DLD1 (cell line): Measurements from ENCODE around the gene PTPRC.

ENCODE experiments used
- in situ Hi-C: cut with HindIII; loops from 2 replicates; pipeline ENCODE4 v1.10.0; 2017; ENCODE audit warnings: low sequenced_read_pairs

The PTPRC gene

DNA sequence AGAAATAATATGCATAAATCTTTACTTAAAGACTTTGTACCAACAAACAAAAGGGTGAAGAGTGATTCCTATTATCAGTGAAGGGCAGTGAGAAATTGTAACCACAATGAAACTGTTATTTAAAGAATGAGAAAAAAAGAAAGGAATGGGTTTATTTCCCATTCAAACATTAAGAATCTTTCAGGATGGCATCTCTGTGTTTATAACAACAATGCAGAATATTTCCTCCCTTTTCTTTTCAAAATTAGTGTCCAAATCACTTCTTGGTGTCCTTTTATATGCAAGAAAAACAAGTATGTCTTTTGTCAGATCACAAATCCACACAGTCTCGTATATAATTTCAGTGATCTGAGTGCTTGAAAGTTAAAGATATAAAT is 61.2 kb downstream of the PTPRC start:
- in situ Hi-C loops: no loop called here

DNA sequence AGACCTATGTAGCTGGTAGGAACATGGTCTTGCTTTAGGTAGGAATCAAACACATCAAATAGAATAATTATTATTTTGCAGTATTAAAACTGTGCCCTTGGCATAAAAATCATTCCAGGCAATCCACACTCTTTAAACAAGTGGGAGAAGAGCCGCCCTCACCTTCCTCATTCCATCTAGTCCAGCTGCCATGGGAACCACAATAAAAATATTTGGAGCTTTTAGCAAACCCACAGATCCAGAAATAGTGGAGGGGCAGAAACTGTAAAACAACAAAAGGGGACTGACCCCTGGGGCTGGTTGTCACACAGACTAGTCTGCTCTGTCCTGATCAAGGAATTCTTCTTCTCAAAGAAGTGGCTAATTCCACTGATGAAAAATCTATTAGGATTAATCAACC is 61.6 kb downstream of the PTPRC start:
- in situ Hi-C loops: no loop called here

DNA sequence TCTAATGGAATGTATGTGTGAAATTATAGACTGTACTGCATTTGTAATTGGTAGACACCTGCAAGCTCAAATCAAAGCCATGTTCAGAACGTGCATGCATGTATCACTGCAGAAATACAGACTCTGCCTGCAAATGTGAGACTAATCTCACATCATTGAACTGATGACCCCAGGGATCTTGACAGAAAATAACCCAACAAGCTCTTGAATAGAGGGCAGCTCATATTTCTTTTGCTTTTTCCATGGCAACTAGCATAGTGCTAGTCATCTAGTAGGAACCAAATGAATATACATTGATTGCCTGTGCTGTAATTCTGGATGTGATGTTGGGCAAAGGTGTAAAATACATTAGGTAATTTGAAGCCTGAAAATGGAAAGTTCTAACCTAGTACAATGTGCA is 62.4 kb downstream of the PTPRC start:
- in situ Hi-C loops: no loop called here

- in situ Hi-C loops: no loop called here
Measured at GRCh38 chr1:198701766-198702539, 63.1 kb downstream of the PTPRC start.

- in situ Hi-C loops: no loop called here
Measured at GRCh38 chr1:198708761-198709525, 70.1 kb downstream of the PTPRC start.

DNA sequence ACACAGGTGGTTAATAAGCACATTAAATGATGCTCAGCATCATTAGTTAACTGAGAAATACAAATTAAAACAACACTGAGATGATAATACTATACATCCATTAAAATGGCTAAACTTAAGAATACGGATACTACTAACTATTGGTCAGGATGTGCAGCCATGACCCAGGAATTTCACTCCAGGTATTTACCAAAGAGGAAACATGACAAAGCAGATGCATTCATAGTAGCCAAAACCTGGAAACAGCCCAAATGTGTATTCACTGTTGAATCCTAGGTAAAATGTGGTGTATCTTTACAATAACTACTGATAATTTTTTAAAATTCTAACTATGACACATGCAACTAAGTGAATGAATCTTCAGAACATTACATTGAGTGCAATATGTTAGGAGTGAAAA is 73.0 kb downstream of the PTPRC start:
- in situ Hi-C loops: no loop called here

DNA sequence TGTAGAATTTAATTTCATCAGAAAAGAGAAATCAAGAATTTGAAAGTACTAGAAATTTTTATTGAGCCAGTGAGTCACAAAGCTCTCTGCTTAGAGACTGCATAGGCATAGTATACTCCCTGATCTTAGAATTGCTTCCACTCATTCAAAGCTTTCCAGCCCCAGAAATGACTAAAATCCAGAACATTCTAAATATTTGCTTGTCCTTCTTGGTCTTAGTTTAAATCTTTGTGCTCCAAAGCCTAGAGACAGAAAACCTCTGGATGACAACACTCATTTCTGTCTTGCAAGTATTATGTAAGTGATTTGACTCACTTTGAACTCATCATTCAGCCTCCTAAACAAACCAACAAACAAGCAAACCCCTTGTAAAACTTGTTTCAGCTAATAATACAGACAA is 74.2 kb downstream of the PTPRC start:
- in situ Hi-C loops: no loop called here

DNA sequence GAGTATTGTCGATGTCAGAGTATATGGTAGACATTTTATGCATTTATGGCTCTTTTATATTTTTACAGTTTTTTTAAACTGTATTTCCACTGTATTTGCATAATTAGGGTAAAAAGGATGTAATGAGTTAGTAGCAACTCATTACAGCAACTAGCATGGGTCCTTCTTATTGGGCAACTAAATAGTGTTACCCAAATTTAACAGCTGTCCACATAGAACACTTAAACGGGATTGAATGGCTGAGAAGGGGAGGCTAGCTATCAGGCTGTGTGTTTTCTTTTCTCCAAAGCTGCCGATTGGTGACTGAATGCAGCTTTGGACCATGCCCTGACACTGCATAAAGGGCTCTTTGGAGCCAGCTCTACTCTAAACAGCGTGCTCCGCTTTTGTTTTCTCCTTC is 75.4 kb downstream of the PTPRC start:
- in situ Hi-C loops: no loop called here

GRCh38 chr1:198716051-198716450 is 77.2 kb downstream of the PTPRC start:
- in situ Hi-C loops: no loop called here

DNA sequence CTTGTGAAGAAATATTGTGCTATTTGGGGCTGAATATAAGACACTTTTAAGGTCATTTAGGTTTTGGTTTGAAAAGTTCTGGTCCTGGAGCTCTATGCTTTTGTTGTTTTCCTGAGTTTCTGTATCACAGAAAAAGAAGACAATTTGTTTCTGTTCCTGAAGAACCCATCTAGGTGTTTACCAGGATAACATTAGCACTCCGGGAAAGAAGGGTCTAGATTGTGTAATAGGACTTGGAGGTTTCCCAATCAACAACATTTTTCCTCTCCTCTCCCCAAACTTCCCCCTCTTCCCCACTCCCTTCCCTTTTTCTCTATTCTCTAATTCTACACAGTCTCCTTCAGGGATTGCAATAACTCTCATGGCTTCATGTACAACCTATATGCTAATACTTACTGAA is 78.7 kb downstream of the PTPRC start:
- in situ Hi-C loops: no loop called here

DNA sequence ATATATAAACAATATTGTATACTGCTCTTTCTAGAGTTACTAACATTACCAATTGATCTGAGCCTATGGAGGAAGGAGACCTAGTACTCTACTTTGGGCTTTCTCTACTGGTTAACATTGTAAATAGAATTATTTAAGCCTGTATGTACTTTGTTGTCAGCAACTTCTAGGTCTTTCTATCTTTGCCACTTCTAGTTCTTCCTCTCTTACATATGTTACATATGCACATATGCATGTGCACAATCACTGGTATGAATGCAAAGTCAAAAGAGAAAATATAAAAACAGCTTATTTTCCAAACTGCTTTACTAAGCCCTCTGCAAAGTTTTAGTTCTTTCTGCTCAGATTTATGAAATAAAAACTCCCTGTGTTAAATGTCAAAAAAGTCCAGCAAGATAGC is 84.3 kb downstream of the PTPRC start:
- in situ Hi-C loops: no loop called here

- in situ Hi-C loops: no loop called here
Measured at GRCh38 chr1:198725090-198725489, 86.2 kb downstream of the PTPRC start.

DNA sequence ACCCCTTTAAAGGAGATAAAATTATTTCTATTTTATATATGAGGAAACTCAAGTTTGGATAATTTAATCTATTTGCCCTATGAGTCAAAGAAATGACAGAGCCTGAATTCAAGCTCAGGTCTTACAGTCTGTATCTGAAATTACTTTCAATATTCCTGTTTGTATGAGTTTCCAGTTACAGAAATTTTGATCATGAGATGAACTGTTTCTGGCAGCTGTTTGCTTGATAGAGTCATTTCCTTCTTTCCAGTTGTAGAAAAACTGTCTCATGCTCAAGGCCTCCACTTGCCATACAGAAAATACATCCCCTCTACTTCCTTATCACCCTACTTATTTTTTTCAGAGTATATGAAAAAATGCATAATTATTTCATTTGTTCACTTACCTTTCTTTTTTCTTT is 87.6 kb downstream of the PTPRC start:
- in situ Hi-C loops: no loop called here

- in situ Hi-C loops: no loop called here
Measured at GRCh38 chr1:198729195-198729863, 90.5 kb downstream of the PTPRC start.

- in situ Hi-C loops: no loop called here
Measured at GRCh38 chr1:198730952-198731351, 92.1 kb downstream of the PTPRC start.

DNA sequence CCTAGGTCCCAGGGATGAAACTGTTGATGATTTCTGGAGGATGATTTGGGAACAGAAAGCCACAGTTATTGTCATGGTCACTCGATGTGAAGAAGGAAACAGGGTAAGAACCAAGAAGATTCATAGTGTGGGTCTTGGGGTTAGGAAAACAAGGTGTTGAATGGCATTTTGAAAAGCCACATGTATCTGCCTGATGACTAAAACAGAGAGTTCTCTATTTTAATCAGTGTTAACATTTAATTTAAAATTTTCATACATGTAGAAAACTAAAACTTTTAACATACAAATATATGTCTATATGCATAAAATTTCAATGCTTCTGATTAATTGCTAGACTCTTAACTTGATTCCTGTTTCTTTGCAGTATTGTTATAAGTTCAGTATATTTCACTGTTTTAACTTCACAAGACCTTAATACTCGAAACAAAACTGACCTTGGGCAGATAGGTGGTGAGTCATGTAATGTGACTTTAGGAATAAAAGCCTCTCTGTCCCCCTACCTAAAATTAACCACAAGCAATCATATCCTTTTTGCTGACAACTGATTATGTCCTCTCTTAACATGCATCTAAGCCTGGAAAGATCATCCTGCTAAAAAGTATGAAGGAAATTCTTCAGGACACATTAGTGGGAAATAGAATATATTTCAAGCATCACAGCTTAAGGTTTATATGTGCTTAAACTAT is 95.6 kb downstream of the PTPRC start:
- in situ Hi-C loops: no loop called here

DNA sequence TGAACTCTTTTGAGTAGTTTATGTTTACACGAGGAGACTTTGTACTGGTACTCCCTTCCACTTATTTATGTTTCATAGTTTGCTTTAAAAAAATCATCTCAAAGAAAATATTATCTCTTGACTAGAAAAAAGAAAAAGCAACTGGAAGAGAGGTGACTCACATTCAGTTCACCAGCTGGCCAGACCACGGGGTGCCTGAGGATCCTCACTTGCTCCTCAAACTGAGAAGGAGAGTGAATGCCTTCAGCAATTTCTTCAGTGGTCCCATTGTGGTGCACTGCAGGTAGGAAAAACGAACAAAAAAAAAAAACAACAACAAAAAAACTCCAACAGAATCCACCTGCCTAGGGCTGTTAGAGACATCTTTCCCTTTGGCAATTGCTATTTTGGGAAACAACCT is 102.9 kb downstream of the PTPRC start:
- in situ Hi-C loops: no loop called here

GRCh38 chr1:198747127-198747526 is 108.3 kb downstream of the PTPRC start:
- in situ Hi-C loops: no loop called here

- in situ Hi-C loops: no loop called here
Measured at GRCh38 chr1:198749279-198749678, 110.4 kb downstream of the PTPRC start.

- in situ Hi-C loops: no loop called here
Measured at GRCh38 chr1:198750081-198750480, 111.2 kb downstream of the PTPRC start.

- in situ Hi-C loops: no loop called here
Measured at GRCh38 chr1:198751741-198752140, 112.9 kb downstream of the PTPRC start.
